Hepatocyte (in vitro differentiated cells): Measurements from ENCODE around the gene ARL6IP5.

Experiments used
- EZH2 ChIP-seq: fragments of 200-600 bp; sonication (generic); IDR thresholded peaks from 2 replicates; pipeline ENCODE4 v1.6.1; 2016; ENCODE audit warnings: antibody characterized with exemption, mild to moderate bottlenecking, borderline replicate concordance
- TF ChIP-seq, protein P1 (sequence below): fragments of 200-600 bp; sonication (generic); IDR thresholded peaks from 2 replicates; pipeline ENCODE4 v1.5.1; 2016; ENCODE audit warnings: antibody characterized with exemption, mild to moderate bottlenecking; ENCODE audit not compliant: poor library complexity

DNA sequence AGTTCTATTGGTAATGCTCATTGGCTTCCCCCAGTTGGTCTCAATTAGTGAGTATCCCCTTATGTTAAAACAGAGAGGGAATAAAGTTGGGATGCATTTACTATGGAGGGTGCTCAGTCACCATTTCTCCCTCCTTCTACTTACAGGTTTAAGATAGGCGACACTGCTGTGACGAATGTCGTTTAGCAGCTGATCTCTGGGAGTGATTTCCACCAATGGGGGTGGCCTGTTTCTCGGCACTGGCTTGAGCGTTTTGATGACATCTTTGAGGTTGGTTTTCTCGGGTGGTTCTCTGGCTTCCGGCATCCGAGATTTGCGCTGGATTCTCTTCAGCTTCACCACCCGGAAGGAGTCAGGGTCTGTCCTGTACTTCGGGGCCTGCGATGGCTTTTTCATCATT lies 33.8 kb downstream of the ARL6IP5 start:
- TF ChIP-seq, protein P1, sequence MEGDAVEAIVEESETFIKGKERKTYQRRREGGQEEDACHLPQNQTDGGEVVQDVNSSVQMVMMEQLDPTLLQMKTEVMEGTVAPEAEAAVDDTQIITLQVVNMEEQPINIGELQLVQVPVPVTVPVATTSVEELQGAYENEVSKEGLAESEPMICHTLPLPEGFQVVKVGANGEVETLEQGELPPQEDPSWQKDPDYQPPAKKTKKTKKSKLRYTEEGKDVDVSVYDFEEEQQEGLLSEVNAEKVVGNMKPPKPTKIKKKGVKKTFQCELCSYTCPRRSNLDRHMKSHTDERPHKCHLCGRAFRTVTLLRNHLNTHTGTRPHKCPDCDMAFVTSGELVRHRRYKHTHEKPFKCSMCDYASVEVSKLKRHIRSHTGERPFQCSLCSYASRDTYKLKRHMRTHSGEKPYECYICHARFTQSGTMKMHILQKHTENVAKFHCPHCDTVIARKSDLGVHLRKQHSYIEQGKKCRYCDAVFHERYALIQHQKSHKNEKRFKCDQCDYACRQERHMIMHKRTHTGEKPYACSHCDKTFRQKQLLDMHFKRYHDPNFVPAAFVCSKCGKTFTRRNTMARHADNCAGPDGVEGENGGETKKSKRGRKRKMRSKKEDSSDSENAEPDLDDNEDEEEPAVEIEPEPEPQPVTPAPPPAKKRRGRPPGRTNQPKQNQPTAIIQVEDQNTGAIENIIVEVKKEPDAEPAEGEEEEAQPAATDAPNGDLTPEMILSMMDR: no peak
- TF ChIP-seq EZH2: no peak
